NOMO-1 treated with DMSO at 0.1 percent for 48 hours (cell line): ENCODE data around the gene ALPK3.
A peak's percentile ranks its signal among the peaks of the same experiment; 100 is the strongest.

Source experiments
- DNase-seq: peaks from one replicate; lab custom pipeline; 2025; ENCODE audit not compliant: unreplicated experiment; lab: John Stamatoyannopoulos, UW

The ALPK3 gene

DNA sequence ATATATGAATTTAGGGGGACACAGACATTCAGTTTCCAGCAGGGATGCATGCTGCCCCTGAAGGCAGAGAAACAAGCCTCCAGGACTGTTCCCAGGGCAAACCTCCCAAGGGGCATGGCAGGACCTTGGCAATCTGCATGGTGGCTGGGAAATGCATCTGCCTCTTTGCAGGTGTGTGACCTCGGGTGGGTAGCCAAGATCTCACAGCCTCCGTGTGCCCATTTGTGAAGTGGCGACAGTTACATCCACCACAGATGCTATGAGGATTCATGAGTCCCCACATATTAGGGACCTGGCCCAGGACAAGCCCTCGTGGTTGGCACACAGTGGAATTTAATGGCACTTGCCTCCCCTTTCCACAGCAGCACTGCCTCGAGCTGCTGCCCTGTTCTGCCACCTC lies 97.2 kb downstream of the ALPK3 start:
- no peak for DNase-seq

DNA sequence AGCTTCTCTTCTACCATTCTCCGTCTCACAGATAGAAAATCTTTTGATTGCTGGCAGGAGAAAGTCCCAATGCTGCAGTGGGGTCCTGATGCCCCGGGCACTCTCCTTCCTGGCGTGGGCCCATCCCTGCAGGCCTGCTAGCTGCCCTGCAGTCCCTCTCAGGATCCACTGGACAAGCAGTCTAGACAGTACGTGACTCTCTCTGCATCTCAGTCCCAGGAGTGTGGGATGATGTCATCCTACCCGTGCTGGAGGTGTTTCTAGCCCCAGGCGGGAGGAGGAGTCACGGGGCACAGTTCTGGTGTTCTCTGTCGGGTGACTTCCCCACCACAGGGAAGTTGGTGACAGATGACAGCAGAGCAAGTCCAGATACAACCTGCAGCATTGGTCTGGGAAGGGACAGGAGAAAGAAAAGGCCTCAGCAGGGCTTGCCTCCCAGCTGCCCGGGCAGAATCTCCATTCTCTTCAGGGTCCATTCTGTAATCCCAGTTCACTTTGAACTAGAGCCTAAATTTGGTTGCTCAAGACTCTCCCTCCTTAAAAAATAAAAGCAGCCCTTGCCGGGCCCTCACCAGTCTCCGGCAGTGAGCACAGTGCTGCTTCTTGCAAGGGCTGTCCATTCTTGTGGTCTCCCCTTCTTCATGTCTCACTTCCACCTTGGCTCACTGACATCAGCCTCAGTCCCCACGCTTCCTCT lies 97.9 kb downstream of the ALPK3 start:
- peak; percentile 77 for DNase-seq

DNA sequence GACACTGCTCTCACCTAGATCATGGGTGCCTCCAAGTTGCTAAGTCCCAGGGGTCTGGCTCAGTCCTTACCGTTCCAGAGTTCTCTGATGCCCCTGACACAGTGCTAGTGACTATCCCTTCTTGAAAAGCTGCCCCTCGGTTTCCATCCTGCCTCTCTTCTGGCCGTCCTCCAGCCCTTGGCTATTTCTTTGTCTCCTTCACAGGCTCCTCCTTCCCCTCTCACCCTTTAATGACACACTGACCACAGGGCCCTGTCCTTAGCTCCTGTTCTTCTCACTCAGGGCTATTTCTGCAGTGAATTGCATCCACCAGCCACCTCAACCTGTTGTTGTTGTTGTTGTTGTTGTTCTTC lies 98.4 kb downstream of the ALPK3 start:
- no peak for DNase-seq

DNA sequence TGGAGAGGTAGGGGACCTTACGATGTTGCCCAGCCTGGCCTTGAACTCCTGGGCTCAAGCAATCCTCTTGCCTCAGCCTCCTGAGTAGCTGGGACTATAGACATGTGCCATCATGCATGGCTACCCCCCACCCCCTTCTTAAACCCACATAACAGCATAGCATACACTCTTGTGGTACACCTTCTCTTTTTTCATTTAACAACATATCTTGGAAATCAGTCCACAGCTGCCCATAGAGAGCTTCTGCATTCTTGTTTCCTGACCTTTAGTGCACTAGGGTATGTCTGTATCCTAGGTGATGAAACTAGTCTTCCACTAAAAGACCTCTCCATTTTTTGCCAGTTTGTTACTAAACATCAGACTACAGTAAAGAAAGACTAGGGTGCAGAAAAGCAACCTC lies 100.3 kb downstream of the ALPK3 start:
- DNase-seq, result no peak

DNA sequence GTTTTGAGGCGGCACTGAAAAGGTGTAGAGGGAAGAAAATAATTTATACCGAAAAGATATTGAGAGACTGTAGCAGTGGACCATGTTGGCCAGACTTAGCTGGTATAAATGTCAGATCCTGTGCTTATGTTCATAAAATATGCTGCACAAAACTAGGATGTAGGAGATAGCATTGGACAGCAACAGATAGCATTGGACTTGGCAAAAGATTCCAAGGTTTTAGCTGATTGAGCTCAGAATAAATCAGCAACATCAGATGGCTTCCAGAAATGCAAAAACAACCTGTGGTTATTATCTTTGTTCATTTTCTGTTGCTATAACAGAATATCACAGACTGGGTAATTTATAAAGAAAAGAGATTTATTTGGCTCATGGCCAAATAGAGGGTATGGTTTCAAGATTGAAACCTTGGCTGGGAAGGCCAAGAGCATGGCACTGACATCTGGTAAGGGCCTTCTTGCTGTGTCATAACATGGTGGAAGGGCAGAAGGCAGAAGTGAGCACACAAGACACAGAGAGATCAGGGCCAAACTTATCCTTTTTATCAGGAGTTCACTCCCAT lies 102.0 kb downstream of the ALPK3 start:
- DNase-seq, result no peak

DNA sequence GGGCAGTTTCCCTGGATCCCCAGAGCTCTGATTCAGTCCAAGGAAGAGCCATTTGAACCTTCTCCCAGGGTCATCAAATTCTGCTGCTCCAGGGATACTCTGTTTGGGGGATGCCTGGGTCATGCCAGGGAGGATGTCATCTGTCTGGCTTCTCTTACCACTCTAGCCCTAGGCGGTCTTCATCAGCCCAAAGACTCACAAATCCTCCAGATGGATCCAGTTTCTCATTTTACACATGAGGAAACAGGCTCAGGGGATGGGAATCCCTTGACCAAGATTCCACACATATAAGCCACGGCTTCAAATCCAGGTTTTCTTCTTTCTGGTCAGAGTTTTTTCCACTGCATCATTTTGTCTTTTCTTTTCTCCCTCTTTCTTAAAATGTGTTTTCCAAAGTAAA lies 104.0 kb downstream of the ALPK3 start:
- no peak for DNase-seq

DNA sequence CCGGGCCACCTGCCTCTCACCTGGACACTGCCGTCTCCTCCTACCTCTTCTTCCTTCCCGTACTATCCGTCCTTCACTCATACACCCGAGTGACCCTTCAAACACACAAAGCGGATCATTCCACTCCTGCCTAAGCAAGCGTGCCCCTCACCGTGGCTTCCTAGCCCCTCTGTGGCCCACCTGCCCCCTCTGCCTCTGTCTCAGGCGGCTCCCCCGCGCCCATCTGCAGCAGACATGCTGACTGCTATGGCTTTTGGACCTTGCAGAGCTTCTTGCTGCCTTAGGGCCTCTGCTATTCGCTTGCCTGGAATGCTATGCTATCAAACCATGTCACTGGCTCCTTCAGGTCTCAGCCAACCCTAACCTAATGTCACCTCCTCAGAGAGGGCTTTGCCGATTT lies 105.4 kb downstream of the ALPK3 start:
- DNase-seq, result no peak
